NCI-H1048 (cell line): Measurements from ENCODE around the gene FCN1.
"Not testable (repeated sequence)": the region's sequence is repeated elsewhere in the genome, so short reads cannot be mapped to it uniquely, and the experiment has no call there.

Source experiments
- DNase-seq: peaks from one replicate; lab custom pipeline; 2025; lab: John Stamatoyannopoulos, UW

The FCN1 gene

GRCh38 chr9:134871697-134872340 is 45.9 kb downstream of the FCN1 start:
- DNase-seq, result no peak

GRCh38 chr9:134870746-134871662 is 46.7 kb downstream of the FCN1 start:
- no peak for DNase-seq

GRCh38 chr9:134870301-134870694 is 47.4 kb downstream of the FCN1 start:
- DNase-seq, result no peak

GRCh38 chr9:134869554-134870300 is 48.0 kb downstream of the FCN1 start:
- DNase-seq, result no peak

GRCh38 chr9:134868751-134869553 is 48.8 kb downstream of the FCN1 start:
- no peak for DNase-seq

- no peak for DNase-seq
These were observed 49.6 kb downstream of the FCN1 start for GRCh38 chr9:134867917-134868750.

GRCh38 chr9:134864821-134865190 is 52.9 kb downstream of the FCN1 start:
- no peak for DNase-seq

GRCh38 chr9:134863941-134864820 is 53.5 kb downstream of the FCN1 start:
- DNase-seq, result no peak

GRCh38 chr9:134863306-134863902 is 54.3 kb downstream of the FCN1 start:
- DNase-seq, result no peak

GRCh38 chr9:134861595-134862334 is 55.9 kb downstream of the FCN1 start:
- DNase-seq, result no peak

GRCh38 chr9:134860510-134860909 is 57.2 kb downstream of the FCN1 start:
- DNase-seq, result no peak

- DNase-seq, result no peak
These were observed 59.5 kb downstream of the FCN1 start for GRCh38 chr9:134858051-134858841.

- DNase-seq, result not testable (repeated sequence)
These were observed 60.3 kb downstream of the FCN1 start for GRCh38 chr9:134857451-134857850.

- DNase-seq, result no peak
These were observed 61.8 kb downstream of the FCN1 start for GRCh38 chr9:134855900-134856377.
